ENCODE data around the gene NECTIN1. TPM values are rescaled to one million over a fixed set of nuclear protein-coding genes. Genes with fewer than 3 reads are reported as not detected.

NECTIN1 gene
- total RNA-seq, 1 donor from 2014 or later, result 9.9 TPM

DNA sequence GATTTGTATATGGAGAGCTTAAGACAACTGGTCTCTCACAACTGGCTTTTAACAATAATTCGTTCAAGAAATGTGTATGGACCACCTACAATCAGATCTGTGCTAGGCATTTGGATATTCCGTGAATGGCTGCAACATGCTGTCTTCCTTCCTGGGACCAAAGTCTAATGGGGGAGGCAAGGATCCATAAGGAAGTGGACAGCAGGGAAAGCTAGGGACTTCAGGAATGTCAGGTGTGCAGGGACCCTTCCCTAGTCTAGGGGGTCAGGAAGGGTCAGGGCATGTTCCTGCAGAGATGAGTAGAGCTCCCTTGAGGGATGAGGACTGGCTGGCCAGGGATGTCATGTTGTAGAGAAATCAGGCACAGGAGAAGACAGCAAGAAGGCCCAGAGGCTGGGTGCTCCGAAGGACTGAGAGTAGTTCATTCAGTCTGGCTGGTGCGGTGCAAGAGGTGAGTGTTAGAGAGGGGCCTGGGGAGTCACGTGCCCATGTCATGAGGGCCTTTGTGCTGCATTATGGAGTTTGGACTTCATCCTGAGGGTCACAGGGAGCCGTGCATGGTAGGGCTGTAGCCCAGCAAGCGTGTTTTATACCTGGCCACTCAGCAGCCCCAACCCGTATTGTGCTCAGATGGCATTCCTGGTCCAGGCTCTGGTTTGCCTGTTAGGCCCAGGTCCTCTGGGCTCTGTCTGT is 8.5 kb upstream of the NECTIN1 start:
- no peak for DNase-seq (ENCODE audit: extremely low read depth, low read depth, low spot score)

DNA sequence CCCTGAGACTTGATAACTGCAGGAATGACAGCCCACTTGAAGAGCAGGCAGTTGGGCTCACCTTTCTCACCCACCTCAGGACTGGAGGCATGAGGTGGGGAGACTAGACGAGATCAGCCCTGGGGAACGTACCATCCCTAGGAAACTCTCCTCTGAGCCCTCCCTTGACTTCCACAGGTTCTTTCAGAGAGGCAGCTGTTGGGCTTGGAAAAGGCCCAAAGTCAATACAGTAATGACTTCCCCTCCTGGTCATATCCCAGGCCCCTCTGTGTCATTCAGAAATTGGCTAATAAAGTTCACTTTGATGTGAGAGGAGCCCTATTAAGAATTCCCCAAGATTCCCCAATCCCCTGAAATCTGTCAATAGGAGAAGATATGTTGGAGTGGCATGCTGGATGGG is 5.8 kb upstream of the NECTIN1 start:
- no peak for DNase-seq (ENCODE audit: extremely low read depth, low read depth, low spot score)

DNA sequence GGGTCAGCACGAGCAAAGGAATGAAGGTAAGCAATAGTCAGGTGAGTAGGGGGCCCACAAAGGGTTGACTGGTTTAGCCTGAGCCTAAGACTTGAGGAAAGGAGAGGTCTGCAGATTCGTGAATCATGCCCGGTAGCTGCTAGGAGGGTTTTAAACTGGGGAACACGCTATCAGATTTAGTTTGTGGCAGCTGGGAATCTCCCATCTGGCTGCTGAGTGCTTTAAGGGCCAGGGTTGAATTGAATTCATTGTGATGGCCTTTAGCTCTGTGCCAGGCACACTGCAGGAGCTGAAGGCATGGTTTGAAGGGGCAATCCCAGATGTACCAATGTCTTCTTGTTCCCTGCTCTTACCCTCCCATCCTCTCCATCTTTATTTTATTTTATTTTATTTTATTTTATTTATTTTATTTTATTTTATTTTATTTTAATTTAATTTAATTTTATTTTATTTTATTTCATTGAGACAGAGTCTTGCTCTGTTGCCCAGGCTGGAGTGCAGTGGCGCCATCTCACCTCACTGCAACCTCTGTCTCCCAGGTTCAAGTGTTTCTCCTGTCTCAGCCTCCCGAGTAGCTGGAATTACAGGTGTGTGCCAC is 1.9 kb upstream of the NECTIN1 start:
- no peak for DNase-seq (ENCODE audit: extremely low read depth, low read depth, low spot score)

DNA sequence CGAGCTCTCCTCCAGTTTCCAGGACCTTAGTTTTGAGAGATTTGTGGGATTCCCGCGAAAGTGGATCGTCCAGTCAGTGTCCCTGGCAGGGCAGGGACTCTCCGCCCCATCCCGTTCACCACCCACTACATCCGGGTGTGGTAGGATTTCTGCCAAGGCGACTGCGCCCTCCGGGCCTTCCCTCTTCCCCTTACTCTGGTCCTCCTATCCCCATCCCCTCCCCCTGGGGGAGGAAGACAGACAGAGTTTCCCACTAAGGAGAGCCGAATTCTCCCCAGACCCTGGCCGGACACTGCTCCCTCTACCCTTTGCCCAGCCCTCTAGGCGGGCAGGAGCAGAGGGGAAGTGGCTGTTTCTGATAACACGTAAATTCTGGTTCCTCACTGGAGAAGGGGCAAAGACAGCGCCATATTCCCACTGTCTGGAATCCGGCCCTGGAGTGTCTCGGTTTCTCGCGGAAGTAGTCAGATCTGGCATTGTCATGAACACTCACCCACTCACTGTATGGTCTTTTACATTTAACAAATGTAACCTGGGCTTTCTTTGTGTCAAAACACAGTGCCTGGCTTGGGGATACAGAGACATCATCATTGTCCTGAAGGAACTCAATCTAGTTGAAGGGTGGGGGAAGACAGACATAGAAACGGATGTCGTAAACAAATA is 1.1 kb upstream of the NECTIN1 start:
- no peak for DNase-seq (ENCODE audit: extremely low read depth, low read depth, low spot score)

DNA sequence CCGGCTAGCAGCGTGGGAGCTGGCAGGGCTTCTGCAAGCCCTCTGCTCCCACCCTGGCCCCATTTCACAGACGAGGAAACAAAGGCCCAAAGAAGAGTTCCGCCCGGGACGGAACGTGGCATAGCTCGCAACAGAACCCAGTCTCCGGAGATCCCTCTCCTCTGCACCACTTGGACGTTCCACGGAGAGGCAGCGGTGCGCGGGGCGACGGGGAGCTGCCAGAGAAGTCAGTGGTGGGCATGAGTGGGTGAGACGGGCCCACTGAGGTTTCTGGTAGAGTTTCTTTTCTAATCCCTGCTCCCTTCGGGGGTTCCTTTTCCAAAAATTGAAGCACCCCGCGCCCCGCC is 554 bp upstream of the NECTIN1 start:
- DNase-seq (ENCODE audit: extremely low read depth, low read depth, low spot score), result no peak

DNA sequence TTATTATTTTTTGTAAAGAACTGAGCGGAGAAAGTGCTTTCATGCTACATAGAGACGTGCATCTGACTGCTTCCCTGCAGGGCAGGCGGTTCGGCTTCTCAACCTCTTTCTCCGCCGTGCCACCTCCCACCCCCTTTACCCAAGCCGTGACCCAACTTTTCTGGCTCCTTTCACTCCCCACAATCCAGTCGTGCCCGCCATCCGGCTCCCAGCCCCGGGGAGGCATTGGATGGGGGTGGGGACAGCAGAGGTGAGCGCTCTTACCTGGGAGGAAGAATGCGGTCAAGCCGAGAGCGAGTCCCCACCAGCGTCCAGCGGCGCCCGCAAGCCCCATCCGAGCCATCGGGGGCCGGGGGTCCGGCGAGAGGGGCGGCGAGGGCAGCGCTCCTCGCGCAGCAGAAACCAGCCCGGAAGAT is 781 bp downstream of the NECTIN1 start:
- DNase-seq (ENCODE audit: extremely low read depth, low read depth, low spot score), result no peak

DNA sequence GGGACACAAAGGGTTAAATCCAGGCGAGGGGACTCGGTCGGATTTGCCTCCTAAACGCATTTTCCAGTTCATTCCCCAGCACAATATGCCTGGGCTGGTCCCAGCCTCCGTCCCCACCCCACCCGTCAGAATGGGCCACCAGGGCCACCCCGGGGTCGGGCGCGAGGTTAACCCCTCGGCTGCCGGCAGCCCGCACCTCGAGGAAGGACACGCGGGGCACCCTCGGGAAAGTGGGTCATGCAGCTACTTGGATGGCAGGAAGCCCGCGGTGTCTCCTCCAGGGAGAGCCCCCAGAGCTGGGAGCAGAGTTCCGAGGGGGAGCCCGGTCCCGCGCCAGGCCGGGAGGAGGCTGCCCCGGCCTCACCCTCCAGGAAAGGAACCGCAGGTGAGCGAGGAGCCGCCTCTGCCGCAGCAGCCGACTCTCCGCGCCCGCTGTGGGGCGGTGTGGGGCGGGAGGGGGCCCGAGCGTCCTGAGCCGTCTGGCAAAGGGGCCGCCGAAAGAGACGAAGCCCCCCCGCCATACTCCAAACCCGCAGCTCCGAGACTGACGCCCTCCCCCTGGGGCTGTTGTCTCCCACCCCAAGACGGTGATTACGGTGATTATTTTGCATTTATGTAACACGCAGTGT is 1.4 kb downstream of the NECTIN1 start:
- DNase-seq (ENCODE audit: extremely low read depth, low read depth, low spot score), result no peak

DNA sequence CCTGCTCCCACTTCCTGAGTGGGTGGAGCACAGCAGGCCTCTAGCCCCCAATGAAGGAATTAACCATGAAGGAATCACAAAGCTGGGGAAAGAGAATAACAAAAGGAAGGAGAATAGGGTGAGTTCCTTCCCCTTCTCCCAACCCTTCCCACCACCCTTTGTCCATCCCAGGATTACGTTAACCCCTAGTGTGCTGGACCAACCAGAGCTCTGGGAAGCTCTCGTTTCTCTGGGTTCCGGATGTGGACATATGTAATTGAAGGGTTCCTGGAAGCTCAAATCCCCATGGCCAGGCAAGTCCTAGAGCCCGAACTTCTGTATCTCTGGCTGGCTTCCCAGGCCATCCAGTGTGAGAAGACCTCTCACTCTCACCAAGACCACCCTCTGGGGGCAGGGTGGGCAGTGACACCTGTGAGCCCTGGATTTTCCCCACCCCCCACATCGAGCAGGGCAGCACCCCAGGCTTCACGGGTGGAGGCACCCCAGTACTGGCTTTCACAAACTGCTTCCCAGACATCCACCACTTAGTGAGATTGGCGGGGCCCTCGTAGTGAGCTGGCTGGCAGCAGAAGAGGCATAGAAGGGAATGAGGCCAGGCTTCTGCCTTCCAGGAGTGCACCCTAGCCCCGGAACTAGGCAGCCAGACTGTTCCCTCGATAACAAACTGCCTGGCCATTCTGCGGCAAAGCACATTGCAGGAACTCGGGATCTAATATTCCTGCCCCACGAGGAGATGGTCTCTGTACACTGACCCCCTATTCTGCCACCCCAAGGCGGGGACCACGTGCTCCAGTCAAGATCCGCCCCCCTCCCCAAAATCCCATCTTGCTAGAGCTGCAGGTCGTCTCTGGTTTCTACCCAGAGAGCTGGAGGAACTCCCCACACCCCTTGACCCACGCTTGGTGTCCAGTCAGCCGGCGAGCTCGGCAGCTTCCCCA is 2.1 kb downstream of the NECTIN1 start:
- no peak for DNase-seq (ENCODE audit: extremely low read depth, low read depth, low spot score)

DNA sequence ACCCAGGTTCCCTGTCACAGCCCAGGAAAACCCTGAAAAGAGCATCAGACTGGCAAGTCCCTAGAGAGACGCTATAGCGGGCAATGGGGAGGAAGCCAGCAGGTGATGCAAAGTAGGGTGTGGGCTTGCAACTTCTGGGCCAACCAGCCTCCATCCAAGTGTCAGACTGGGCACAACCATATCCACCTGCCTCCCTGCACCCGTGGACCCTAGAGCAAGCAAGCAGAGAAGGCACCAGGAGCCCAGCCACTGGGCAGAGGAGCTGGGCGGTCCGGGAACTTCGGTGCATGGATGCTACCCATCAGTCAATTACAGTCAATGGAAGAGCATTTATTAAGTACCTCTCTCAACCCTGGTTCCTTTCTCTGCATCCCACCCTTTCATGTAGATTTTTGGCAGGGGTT is 2.8 kb downstream of the NECTIN1 start:
- DNase-seq (ENCODE audit: extremely low read depth, low read depth, low spot score), result no peak

DNA sequence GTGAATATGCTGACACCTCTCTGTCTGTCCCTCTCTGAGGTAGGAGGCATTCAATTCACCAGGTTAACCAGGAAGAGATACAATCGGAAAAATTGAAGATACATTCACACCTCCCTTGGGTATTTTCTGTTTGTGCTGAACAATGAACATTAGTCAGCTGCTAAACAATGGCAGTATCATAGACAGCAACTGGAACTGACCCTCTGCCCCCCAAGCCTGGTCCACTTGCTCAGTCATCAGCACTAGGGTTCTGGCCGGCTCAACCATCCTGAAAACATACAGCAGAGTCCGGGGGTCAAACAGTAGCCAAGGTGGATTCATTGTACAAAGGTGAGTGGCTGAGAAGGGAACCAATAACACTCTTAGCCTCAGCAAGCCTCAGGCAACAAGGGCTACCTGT is 4.0 kb downstream of the NECTIN1 start:
- DNase-seq (ENCODE audit: extremely low read depth, low read depth, low spot score), result no peak

DNA sequence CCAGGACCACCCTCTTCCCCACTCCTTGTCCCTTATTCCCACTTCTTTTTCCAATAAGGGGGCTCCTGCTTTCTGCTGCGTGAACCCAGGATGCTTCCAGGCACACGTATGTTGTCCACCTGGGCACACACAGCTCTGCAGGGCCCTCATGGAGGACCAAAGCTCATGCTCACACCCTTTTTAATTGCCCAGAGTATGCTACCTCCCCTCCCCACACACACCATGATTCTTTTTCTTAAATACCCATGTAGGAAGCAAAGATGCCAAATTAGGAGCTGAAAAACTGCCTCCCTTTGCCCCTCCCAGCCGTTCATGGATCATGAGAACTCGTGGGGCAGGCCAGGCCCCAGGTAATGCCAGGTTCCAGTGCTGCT is 5.1 kb downstream of the NECTIN1 start:
- no peak for DNase-seq (ENCODE audit: extremely low read depth, low read depth, low spot score)

DNA sequence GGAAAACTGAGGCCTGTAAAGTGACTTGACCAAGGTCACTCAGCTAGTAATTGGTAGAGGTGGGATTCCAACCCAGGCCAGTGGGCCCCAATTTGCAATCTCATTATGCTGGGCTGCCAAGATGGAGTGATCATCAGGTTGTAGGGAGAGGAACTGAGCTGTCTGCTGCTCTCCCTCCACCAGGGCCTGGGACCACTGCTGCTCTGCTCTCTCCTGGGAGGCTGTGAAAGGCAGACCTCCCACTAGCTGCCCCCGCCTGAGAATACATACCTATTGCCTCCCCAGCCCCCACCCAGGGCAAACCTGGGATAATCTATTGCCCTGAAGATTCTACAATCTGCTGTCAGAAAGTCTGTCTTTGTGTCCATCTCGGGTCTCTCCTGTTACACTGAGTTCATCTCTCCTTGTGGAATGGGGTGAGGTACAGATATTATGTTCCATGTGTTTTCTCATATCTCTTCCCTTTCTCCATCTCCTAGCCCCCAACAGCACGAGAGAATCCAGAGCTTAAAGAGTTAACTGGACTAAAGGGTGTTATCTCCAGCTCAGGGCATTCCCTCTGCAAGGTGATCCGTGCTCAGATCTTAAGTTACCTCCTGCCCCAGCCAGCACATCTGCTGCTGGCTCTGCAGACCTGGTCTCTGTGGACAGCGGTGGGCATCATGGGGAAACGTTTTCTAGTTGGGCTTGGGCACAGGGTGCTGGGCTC is 5.6 kb downstream of the NECTIN1 start:
- DNase-seq (ENCODE audit: extremely low read depth, low read depth, low spot score), result no peak

DNA sequence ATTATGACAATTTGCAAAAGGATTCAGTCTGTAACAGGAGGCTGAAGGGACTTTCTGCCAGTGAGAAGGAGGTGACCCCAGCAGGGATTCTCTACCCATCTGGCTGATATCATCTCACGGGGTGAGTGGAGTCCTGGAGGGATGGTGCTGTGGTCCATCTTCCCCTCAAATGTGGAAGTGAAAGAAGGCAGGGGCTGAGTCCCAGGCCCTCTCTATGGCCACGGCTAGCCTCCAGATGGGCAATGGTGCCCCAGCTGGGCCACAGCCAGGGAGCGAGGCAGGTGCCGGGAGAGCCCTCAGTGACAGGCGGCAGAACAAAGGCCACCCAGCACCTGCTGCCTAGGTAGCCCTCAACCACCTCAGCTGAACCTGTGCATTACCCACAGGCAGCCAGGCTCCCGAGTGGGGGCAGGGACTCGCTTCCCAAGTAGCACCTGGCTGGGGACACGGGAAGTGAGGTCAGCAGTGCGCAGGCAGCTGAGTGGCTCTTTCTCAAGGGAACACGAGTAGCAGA is 6.7 kb downstream of the NECTIN1 start:
- no peak for DNase-seq (ENCODE audit: extremely low read depth, low read depth, low spot score)

DNA sequence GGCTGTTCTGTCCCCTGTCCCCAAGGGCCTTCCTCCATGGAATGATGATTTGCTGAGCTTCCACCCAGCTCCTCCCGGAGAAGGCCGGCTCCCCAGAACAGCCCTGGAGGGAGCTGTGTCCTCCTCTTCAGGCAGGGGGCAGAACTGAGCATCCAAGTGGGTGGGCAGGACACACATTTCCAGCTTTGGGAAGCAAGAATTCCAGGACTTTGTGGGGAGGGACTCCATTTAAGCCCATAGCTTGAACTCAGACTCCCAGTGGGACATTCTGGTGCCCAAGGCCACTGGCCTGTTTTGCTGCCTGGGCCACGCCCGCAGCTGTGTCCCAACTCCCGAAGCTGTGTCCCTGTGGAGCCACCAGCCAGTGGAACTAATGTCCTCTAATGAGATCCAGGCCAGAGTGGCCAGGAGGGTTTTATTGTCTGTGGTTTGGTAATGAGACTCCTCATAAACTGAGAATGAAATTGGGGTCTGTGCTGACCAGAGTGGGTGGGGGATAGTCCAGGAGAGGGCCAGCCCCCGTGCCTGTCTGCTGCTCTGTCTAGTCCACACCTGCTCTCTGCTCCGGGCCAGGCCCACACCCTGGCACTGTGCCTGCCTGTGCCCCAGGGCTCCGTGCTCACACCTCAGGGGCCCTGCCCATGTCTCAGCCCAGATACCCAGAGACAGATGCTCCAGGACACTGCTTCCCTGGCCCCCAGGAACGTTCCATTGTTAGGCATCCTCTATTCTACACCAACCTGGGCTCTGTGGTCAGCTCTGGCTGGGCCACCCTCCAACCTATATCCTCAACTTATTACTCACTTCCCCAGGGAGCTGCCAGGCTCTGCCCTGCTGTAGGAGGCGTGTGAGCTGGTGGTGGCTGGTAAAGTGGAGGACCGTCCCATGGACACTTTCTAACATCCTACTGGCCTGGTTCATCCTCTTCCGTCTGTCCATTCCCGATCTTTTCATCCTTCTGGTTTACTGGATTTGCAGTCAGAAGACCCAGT is 7.6 kb downstream of the NECTIN1 start:
- no peak for DNase-seq (ENCODE audit: extremely low read depth, low read depth, low spot score)

DNA sequence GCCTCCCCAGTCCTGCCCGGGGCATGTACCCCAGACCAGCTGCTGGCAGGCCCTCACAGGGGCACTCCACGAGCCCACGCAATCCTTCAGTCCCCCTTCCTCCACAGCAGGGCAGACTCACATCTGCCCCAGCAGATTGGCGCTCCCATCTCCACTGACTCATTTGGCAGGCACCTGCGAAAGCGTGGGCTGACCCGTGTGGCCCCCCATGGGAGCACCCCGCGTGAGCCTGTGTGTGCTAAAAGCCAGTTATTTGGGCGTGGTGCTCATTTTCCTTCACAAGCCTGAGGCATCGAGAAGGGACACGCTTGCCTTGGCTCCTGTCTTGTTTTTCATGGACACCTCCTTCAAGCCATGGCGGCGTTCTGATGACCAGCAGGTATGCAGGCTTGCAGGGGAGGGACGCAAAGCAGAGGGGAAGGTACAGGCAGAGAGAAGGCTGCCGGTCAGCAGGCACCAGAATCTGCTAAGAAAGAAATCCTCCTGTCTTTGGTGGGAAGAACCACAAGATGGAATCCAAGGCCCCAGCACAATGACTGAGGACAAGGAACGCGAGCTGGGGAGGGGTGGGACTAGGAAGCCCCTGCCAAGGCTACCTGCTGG is 8.6 kb downstream of the NECTIN1 start:
- DNase-seq (ENCODE audit: extremely low read depth, low read depth, low spot score), result no peak

DNA sequence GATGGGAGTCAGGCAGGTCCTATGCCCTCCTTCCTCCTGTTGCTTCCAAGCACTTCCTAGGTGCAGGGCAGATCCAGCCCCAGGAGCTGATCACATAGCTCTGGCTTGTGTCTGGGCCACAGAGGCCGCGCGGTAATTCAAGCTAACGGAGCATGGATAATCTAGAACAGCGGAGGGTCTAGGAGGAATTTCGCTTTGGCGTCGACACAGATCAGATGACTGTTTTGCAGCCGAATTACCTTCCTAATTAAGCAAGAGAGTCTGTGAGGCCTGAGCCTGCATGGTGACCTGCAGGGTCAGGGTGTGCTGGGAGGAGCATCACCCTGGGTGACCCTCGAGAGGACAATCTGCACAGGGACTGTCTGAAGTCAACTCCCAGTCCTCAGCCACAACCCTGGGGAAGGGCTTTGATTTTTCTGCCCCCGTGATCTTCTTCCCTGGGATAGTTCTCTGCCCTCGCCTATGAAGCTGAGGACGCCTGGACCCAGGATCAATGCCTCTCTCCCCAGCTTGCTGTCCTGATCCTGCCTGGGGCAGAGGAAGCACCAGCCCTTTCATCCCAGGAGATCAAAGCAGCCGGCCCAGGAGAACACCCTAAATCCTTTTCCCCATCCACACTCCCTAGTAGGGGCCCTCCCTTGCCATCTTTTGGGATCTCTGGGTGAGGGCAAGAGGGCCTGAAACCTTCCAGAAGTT is 11.0 kb downstream of the NECTIN1 start:
- DNase-seq (ENCODE audit: extremely low read depth, low read depth, low spot score), result no peak

DNA sequence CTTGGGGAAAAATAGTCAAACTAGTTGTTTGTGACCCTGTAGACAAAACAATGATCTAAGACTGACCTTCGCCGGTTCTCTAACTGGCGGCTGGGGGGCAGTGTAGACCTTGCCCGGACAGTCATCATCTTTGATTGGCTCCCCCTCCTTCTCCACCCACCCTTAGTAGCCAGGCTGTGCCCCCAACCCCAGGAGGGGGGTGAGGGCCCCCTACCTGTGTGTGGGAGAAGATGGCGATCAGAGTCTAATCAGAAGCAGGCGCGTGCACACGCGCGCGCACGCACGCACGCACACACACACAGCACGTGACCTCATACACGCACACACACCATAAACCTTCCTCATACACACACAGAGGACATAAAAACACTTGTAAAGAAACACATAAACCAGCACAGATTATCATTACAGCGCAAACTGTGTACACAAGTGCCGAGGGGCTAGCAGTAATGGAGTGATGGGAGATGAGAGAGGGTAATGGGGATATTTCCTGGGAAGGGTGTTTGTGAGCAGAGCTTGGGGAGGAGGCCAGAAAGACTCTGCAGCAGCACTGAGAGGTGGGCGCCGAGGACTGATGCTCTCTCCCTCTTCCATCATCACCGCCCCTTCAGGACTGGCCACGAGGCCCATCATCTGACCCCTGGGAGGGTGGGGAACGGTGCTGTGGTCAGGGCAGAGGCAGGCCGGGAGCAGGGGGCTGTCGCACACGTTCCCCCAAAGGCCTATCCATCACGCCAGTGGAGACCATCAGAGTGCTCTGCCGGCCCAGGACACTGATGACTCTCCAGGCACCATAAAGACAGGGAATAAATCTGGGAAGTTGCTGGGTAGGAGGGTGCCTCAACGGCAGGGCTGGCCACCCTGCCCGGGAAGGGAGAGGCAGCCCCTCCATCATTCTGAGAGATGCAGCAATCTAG is 12.2 kb downstream of the NECTIN1 start:
- no peak for DNase-seq (ENCODE audit: extremely low read depth, low read depth, low spot score)

Measured in glomerular endothelial cell (primary cell).